Measurements from ENCODE around the gene SLC35G4. TPM values are rescaled to one million over a fixed set of nuclear protein-coding genes. Genes with fewer than 3 reads are reported as not detected.

SLC35G4 gene
- total RNA-seq, 6 experiments from 2014 or later = not detected

DNA sequence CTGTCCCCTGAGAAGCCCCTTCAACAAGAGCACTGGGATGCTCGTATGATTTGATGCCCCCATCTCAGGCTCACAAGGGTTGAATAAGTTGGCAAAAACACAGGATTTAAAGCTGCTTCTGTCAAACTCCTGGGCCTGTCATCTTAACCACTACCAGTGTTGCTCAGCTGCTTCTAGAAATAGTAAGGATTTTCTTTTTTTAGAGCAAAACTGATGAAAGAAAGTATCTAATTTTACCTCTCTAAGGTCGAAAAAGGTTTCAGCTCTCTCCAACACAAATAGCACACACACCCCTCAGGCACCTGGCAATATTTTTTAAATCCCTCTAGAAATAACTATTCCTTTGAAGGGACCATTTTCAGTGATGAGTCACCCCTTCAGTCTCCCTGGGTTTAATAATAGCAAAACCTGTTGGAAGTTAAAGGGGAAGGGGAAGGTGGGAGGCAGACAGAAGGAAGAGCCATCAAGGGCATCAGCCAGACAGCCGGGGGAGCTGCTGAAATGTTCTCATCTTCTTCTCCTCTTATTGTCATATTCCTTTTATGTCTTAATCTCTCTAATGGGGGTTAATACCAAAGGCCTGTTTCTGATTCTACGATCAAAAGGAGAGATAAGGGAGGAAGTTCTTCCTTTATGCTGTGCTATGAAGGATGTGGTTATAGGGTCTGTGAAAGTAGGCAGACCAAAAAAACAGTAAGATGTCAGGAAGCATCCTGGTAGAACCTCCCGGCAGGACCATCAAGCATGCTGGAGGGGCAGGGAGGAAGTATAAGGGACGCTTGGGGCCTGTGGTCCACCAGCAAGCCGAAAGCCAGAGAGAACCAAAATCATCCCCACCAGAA is 31.9 kb upstream of the SLC35G4 start:
- intact Hi-C loops (cut with DNase I) = no loop called here
- no peak for DNase-seq
- Histone ChIP-seq H3K9me3 (no peaks in the 10 kb centered on the region), H3K4me3 (no peak overlapping the region), H3K27me3 (no peaks in the 10 kb centered on the region), H3K4me1 (no peaks in the 10 kb centered on the region), H3K27ac (no peak overlapping the region), H3K36me3 (no peaks in the 10 kb centered on the region)
- no peak for ATAC-seq
- TF ChIP-seq, protein P1, sequence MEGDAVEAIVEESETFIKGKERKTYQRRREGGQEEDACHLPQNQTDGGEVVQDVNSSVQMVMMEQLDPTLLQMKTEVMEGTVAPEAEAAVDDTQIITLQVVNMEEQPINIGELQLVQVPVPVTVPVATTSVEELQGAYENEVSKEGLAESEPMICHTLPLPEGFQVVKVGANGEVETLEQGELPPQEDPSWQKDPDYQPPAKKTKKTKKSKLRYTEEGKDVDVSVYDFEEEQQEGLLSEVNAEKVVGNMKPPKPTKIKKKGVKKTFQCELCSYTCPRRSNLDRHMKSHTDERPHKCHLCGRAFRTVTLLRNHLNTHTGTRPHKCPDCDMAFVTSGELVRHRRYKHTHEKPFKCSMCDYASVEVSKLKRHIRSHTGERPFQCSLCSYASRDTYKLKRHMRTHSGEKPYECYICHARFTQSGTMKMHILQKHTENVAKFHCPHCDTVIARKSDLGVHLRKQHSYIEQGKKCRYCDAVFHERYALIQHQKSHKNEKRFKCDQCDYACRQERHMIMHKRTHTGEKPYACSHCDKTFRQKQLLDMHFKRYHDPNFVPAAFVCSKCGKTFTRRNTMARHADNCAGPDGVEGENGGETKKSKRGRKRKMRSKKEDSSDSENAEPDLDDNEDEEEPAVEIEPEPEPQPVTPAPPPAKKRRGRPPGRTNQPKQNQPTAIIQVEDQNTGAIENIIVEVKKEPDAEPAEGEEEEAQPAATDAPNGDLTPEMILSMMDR (IDR thresholded peaks at IDR 0.05) = no peak
- no peak for TF ChIP-seq POLR2A (IDR thresholded peaks at IDR 0.05)
- 28% methylated on average over 7 of the region's 7 CpGs for WGBS (ENCODE audit: insufficient coverage, low coverage, low lambda C conversion rate, missing lambda C conversion rate)

DNA sequence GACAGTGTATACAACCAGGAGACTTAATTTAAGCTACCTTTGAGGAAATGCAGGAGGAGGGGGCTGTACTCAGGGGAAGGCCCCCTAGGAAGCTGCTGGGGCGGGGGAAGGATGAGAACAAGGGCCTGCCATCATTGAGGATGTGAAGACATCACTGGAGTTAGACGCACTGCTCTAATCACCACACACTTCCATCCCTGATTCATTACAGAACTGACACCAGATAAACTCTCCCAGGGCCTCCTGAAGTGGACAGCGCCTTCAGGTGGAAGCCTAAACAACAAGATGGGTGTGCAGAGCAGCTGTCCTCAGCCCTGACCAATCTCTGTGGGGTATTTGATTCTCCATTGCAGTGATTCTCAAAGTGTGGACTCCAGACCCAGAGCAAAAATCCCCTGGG is 30.6 kb upstream of the SLC35G4 start:
- TF ChIP-seq POLR2A (IDR thresholded peaks at IDR 0.05) = no peak
- TF ChIP-seq, protein P1 (IDR thresholded peaks at IDR 0.05) = no peak
- 40% methylated on average over 1 of the region's 3 CpGs for WGBS (ENCODE audit: insufficient coverage, low coverage, low lambda C conversion rate, missing lambda C conversion rate)
- no peak for ATAC-seq

DNA sequence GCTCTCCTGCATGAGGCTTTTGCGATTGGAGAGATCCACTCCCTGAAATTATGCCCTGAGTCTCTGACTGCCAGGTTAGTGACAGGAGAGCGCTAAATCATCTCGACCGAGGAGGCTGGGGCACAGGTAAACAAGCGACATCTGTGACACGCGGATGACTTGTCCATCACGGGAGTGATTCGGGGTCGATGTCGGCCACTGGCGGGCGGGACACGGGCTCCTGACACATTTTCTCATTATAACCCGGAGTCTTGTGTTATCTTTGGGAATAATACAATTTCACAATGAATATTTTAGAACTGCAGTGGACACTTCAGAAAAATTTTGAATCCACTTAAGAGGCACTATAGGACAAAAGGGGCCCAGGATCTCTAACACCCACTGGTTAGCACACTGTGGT is 29.5 kb upstream of the SLC35G4 start:
- DNase-seq (no peak), ATAC-seq (no peak)
- WGBS (ENCODE audit: insufficient coverage, low coverage, low lambda C conversion rate, missing lambda C conversion rate) = 84% methylated on average over 11 of the region's 15 CpGs
- Histone ChIP-seq H3K4me1 (no peaks in the 10 kb centered on the region), H3K27me3 (no peaks in the 10 kb centered on the region), H3K4me3 (no peak overlapping the region), H3K36me3 (no peaks in the 10 kb centered on the region), H3K9me3 (no peaks in the 10 kb centered on the region), H3K27ac (no peak overlapping the region)
- intact Hi-C loops (cut with DNase I) = no loop called here
- TF ChIP-seq, protein P1 (IDR thresholded peaks at IDR 0.05) = no peak

More for the DNA sequence above, 30.6 kb upstream of the SLC35G4 start:
- no peak for DNase-seq
- Histone ChIP-seq H3K36me3 (no peaks in the 10 kb centered on the region), H3K4me1 (no peaks in the 10 kb centered on the region), H3K9me3 (no peaks in the 10 kb centered on the region), H3K27ac (no peak overlapping the region), H3K4me3 (no peak overlapping the region), H3K27me3 (no peaks in the 10 kb centered on the region)
- intact Hi-C loops (cut with DNase I) = no loop called here

DNA sequence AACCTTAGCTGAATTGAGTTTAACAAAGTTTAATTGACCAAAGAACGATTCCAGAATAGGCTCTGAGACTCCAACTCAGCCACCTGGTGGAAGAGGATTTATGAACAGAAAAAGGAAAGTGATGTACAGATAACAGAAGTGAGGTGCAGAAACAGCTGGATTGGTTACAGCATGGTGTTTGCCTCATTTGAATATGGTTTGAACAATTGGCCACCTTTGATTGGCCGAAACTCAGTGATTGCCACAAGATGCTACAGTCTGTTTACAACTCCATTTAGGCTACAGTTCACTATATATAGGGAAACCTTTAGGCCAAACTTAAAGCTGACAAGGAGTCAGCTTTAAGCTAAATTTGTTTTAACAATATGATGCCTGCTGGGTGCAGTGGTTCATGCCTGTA is 28.1 kb upstream of the SLC35G4 start:
- ATAC-seq = no peak
- no peaks in the 10 kb centered on the region for H3K36me3 ChIP-seq
- H3K4me1 ChIP-seq = no peaks in the 10 kb centered on the region
- DNase-seq = no peak
- H3K9me3 ChIP-seq = no peaks in the 10 kb centered on the region
- WGBS (ENCODE audit: insufficient coverage, low coverage, low lambda C conversion rate, missing lambda C conversion rate) = 60% methylated on average over 2 of the region's 2 CpGs
- intact Hi-C loops (cut with DNase I) = no loop called here
- no peak for TF ChIP-seq POLR2A (IDR thresholded peaks at IDR 0.05)
- TF ChIP-seq, protein P1 (IDR thresholded peaks at IDR 0.05) = no peak
- H3K27ac ChIP-seq = no peak overlapping the region
- H3K27me3 ChIP-seq = no peaks in the 10 kb centered on the region
- H3K4me3 ChIP-seq = no peak overlapping the region
